AG04449 (cell line): ENCODE data around the gene LONP1.

ENCODE experiments used
- CTCF ChIA-PET: fragments of 350-600 bp; formaldehyde crosslinking; extraction: SDS; loops from one replicate; lab custom pipeline; 2021; ENCODE audit warnings: antibody characterized with exemption; lab: Yijun Ruan, JAX
- POLR2A ChIA-PET: fragments of 400-600, 350-600 bp; formaldehyde crosslinking; extraction: SDS; loops from one replicate; lab custom pipeline; 2020; ENCODE audit warnings: antibody characterized with exemption, inconsistent platforms; lab: Yijun Ruan, JAX
- DNase-seq: peaks from one replicate; pipeline ENCODE4 v3.0.0-alpha.2; 2010; ENCODE audit warnings: low read depth, low spot score
- H3K4me3 ChIP-seq: 2 replicates; pipeline ENCODE4 v1.5.1; 2011; ENCODE audit warnings: low read depth, mild to moderate bottlenecking, control low read depth, low read length
- CTCF ChIP-seq: IDR thresholded peaks from one replicate; pipeline ENCODE4 v1.5.1; 2011; ENCODE audit warnings: mild to moderate bottlenecking, moderate library complexity, low read length, control low read depth, inconsistent platforms; ENCODE audit not compliant: insufficient read depth; ENCODE audit errors: missing control alignments

The LONP1 gene

DNA sequence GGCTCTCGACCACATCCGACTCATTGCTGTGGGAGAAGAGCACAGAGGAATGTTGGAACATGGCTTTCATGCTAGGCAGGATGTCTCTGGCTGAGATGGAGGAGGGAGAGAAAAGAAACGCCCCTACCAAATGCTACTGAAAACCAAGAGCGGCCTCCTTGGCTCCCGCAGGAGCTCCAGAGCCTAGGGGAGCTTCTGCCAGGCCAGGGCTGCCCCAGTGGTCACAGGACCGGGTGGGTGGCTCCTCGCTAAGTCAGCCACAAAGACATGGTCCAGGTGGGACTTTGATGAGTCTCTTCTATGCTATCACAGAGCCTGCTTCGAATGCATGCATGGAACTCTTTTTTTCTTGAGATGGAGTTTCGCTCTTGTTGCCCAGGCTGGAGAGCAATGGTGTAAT is 6.7 kb downstream of the LONP1 start:
- DNase-seq: no peak
- no peak overlapping the region for H3K4me3 ChIP-seq
- ChIA-PET POLR2A (interaction anchor here (2.0 kb wide), 1 partner anchor 22 kb away, joined by 10 read pairs; no protein-coding TSS in a partner anchor), CTCF (interaction anchor here (1.0 to 7.9 kb wide), 3 partner anchors 22 to 309 kb away, joined by 4 to 58 read pairs (median 7); partner anchors contain the start of gene RPL36)
- TF ChIP-seq CTCF: no peak

DNA sequence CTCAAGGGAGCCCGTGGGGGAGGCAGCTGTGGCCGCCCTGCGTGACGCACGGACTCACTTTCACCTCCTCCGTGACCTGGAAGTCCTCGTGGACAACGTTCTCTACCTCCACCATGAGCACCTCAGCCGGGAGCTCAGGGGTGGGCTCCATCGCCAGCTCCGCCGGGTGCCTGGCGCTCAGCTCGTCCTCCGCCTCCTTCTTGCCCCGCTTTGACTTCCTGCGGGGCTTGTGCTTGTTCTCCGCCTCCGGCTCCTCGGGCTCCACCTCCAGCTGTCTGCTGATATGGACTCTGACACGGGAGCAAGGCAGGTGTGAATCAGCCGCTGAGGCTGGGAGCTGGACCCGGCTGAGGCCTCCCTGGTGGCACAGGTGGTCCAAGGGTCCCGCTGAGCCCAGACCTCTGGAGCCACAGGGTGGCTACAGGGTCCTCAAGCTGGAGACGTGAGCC is 8.2 kb downstream of the LONP1 start:
- no peak overlapping the region for H3K4me3 ChIP-seq
- TF ChIP-seq CTCF: no peak
- ChIA-PET POLR2A (interaction anchor here (0.6 to 1.1 kb wide), 3 partner anchors 10 to 22 kb away, joined by 3 read pairs; no protein-coding TSS in a partner anchor), CTCF (interaction anchor here (0.9 to 7.9 kb wide), 4 partner anchors 9 to 311 kb away, joined by 3 to 58 read pairs (median 4); partner anchors contain the start of gene RPL36)
- DNase-seq: no peak

GRCh38 chr19:5711025-5711424 is 8.9 kb downstream of the LONP1 start:
- TF ChIP-seq CTCF: no peak
- ChIA-PET POLR2A (no interaction called here), CTCF (interaction anchor here (0.7 to 1.1 kb wide), 3 partner anchors 10 to 24 kb away, joined by 3 read pairs; no protein-coding TSS in a partner anchor)
- H3K4me3 ChIP-seq: no peak overlapping the region
- DNase-seq: no peak

- POLR2A ChIA-PET: no interaction called here
Observed at GRCh38 chr19:5707576-5708575, 12.1 kb downstream of the LONP1 start.

GRCh38 chr19:5706876-5707573 is 12.9 kb downstream of the LONP1 start:
- POLR2A ChIA-PET: no interaction called here

More at GRCh38 chr19:5707576-5708575, 12.1 kb downstream of the LONP1 start:
- no peak overlapping the region for H3K4me3 ChIP-seq
- no peak for TF ChIP-seq CTCF
- no peak for DNase-seq
- CTCF ChIA-PET: interaction anchor here (4.4 kb wide), 1 partner anchor 18 kb away, joined by 21 read pairs; the partner anchor contains the start of gene RPL36

More at GRCh38 chr19:5706876-5707573, 12.9 kb downstream of the LONP1 start:
- CTCF ChIA-PET: interaction anchor here (4.4 kb wide), 1 partner anchor 18 kb away, joined by 21 read pairs; the partner anchor contains the start of gene RPL36
- no peak overlapping the region for H3K4me3 ChIP-seq
- DNase-seq: no peak
- TF ChIP-seq CTCF: no peak
